GM18520 (cell line): ENCODE measurements around the gene NADK.

Experiments
- ATAC-seq: cut with Tn5 transposase; IDR thresholded peaks from one replicate; pipeline ENCODE4 v1.9.1; 2021; ENCODE audit not compliant: unreplicated experiment

NADK gene

GRCh38 chr1:1786836-1787605 is 8.8 kb upstream of the NADK start:
- ATAC-seq = no peak

- no peak for ATAC-seq
These were observed 7.4 kb upstream of the NADK start for GRCh38 chr1:1785666-1786065.

- ATAC-seq = no peak
These were observed 6.7 kb upstream of the NADK start for GRCh38 chr1:1784933-1785332.

DNA sequence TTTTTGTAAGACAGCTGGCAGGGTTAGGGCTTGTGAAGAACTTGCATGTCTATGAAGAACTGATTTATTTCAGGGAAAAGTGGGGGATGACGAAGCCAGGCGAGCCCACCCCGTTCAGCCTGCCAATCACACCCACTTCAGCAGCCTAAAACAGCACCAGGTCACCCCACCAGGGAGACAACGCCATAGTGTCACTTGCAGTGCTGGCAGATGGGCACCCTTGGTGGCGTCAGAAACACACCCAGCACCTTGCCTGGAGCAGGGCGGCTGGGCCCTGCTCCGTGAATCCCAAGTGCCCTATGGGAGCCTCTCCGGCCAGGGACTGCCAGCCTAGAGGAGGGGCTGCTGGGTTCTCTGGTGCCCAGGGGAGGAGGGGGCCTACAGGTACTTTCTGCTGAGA is 5.0 kb upstream of the NADK start:
- no peak for ATAC-seq

- ATAC-seq = no peak
These were observed 4.3 kb upstream of the NADK start for GRCh38 chr1:1782399-1783221.

GRCh38 chr1:1781526-1781903 is 3.2 kb upstream of the NADK start:
- ATAC-seq = no peak

- ATAC-seq = no peak
These were observed 2.6 kb upstream of the NADK start for GRCh38 chr1:1780598-1781525.

DNA sequence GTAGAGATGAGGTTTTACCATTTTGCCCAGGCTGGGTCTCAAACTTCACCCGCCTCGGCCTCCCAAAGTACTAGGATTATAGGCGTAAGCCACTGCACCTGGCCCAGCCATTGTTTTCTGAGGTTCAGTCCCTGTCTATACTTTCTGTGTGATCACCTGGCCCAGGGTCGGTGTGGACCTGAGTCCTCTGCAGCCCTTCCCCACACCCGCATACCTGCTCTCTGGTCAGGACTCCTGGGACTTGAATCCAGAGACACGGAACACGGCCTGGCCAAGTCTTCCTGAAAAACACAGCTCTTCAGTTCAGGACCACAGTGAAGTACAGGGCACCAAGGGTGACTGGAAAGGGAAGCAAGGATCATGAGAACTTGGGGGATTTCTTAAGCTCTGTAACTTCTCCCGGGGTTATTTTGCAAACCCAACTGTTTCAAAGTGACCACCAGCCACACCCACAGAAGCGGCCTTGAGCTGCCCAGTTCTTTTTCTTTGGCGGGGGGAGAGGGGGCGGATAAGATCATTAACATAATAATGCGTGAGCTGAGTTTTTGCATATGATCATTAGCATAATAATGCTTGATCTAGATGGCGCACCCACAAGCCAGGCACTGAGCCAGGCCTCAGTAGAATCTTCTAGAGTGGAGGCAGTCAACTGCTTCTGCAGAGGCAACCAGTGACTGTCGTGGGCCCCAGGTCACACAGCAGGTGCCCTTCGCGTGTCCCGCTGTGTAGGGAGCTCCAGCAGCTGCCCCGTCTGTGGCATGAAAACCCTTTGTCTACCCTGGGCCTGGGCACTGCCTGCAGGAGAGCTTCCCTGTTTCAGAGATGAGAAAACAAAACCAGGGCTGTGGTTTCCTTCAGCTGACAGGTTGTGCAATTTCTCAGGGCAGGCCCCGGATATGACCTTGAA is 1.7 kb upstream of the NADK start:
- peak; percentile 22 for ATAC-seq

GRCh38 chr1:1779320-1779675 is 1.0 kb upstream of the NADK start:
- no peak for ATAC-seq

DNA sequence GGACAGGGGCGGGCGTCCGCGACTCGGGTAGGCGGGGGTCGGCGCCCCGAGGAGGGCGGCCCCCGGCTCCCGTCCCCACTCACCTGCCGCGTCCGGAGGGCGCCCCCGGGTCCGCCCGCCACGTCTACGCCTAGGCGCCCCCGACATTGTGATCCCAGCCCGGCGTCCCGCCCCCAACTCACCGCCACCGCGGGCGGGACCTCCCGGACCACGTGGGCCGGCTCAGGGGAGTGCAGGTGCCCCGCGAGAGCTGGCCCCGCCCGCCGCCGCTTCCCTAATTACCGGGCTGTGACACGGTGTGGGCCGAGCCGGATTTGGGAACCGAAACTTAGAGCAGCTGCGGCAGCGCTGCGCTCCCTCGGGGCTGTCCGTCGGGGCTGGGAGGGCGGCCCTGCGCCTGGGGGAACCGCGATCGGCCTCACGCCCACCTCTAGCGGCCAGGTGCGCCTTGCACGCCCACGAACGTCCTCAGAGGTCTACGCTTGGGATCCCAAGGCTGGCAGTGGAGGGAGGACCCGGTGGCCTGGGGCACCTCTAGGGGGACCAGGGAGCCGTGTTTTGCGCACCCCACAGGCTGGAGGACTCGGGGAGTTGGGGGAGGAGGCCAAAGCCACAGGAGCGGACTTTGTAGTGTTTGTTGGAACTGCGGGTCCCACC is 521 bp upstream of the NADK start:
- ATAC-seq = peak; percentile 59

GRCh38 chr1:1777583-1777899 is 729 bp downstream of the NADK start:
- ATAC-seq = no peak

- ATAC-seq = no peak
These were observed 1.3 kb downstream of the NADK start for GRCh38 chr1:1776672-1777582.

DNA sequence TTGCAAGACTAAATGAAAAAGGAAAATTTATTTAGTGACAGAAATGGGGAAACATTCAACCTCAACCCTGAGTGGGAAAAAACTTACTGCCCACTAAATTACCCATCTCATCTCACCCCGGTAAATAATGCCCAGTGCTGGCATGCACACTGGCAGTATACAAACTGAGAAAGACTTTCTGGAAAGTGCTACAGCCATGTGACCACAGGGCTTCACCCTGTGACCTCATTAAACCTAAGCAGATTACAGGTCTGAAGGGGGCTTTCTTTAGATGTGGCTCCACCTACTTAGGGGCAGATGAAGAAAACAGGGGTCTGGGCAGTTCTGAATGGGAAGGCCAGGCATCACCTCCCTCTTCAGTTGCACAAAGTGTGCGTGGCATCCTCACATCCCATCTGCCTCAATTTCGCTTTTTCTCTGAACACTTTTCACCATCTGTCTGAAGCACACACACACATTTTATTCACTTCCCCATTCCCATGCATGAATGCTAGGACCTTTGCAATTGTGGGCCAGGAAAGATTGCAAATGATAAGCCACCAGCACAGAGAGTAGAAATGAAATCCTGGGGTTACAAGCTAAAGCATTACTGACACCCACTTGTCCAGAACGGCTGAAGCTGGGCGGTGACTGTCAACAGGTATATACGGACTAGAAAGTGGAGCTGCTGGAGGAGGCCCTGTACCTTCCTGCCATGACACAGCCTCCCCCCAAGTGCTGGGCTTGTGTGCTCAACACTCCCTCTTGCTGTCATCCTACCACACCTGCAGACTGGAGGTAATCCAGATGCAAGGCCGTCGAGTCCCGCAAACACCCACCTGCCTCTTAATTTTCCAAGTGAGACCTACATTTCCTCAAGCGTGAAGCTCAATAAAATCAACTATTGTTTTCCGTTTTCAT is 2.7 kb downstream of the NADK start:
- no peak for ATAC-seq

- no peak for ATAC-seq
These were observed 4.4 kb downstream of the NADK start for GRCh38 chr1:1773874-1774273.

DNA sequence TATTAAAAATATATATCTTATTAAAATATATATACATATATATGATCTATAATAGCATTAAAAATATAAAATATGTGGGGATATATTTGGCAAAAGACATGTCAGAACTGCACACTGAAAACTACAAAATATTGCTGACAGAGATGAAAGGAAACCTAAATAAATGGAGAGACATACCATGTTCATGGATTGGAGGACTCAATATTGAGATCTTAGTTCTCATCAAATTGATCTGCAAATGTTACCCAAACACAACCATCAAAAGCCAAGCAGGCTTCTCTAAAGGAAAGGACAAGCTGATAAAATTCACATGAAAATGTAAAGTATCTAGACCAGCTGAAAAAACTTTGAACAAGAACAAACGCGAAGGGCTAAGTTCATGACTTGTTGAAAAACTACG is 7.2 kb downstream of the NADK start:
- ATAC-seq = no peak

DNA sequence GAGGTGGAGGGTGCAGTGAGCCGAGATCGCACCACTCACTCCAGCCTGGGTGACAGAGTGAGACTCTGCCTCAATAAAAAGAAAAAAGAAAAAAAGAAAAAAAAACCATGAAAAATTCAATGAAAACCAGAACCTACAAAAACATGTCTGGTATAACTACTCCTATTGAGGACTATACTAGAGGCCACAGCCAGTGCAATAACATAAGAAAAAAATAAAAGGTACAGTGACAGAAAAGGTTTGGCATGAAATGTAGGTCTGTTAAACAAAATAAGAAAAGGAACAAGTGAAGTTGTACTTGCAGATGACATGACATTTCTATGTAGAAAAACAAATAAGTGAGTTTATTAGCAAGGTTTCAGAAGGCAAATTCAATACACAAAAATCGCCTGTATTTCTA is 8.2 kb downstream of the NADK start:
- no peak for ATAC-seq

- no peak for ATAC-seq
These were observed 9.8 kb downstream of the NADK start for GRCh38 chr1:1768249-1768992.
